ENCODE data around the gene AKR1E2.
"Not testable (repeated sequence)": the region's sequence is repeated elsewhere in the genome, so short reads cannot be mapped to it uniquely, and the experiment has no call there.

The AKR1E2 gene

GRCh38 chr10:4815646-4816180 is 10.3 kb upstream of the AKR1E2 start:
- not testable (repeated sequence) for DNase-seq

GRCh38 chr10:4816966-4817365 is 9.0 kb upstream of the AKR1E2 start:
- no peak for DNase-seq

- no peak for DNase-seq
Observed at GRCh38 chr10:4819067-4819466, 6.9 kb upstream of the AKR1E2 start.

- DNase-seq, result no peak
Observed at GRCh38 chr10:4819707-4820106, 6.3 kb upstream of the AKR1E2 start.

GRCh38 chr10:4820804-4821401 is 5.1 kb upstream of the AKR1E2 start:
- no peak for DNase-seq

GRCh38 chr10:4822208-4822607 is 3.8 kb upstream of the AKR1E2 start:
- DNase-seq, result no peak

GRCh38 chr10:4824791-4825310 is 1.2 kb upstream of the AKR1E2 start:
- DNase-seq, result no peak

GRCh38 chr10:4825456-4825867 is 545 bp upstream of the AKR1E2 start:
- DNase-seq, result no peak

GRCh38 chr10:4826792-4827324 is 851 bp downstream of the AKR1E2 start:
- no peak for DNase-seq

GRCh38 chr10:4828005-4828404 is 2.0 kb downstream of the AKR1E2 start:
- no peak for DNase-seq

- no peak for DNase-seq
Observed at GRCh38 chr10:4830551-4830950, 4.5 kb downstream of the AKR1E2 start.

GRCh38 chr10:4831091-4831490 is 5.1 kb downstream of the AKR1E2 start:
- no peak for DNase-seq

GRCh38 chr10:4833286-4833685 is 7.3 kb downstream of the AKR1E2 start:
- DNase-seq, result no peak

- DNase-seq, result no peak
Observed at GRCh38 chr10:4834898-4835405, 8.9 kb downstream of the AKR1E2 start.

- no peak for DNase-seq
Observed at GRCh38 chr10:4835494-4835918, 9.5 kb downstream of the AKR1E2 start.

GRCh38 chr10:4836416-4836969 is 10.5 kb downstream of the AKR1E2 start:
- no peak for DNase-seq

GRCh38 chr10:4837551-4837950 is 11.5 kb downstream of the AKR1E2 start:
- DNase-seq, result no peak

- DNase-seq, result no peak
Observed at GRCh38 chr10:4838743-4839142, 12.7 kb downstream of the AKR1E2 start.

GRCh38 chr10:4839353-4839752 is 13.3 kb downstream of the AKR1E2 start:
- DNase-seq, result no peak

GRCh38 chr10:4840151-4840550 is 14.1 kb downstream of the AKR1E2 start:
- no peak for DNase-seq

- DNase-seq, result no peak
Observed at GRCh38 chr10:4843525-4844180, 17.6 kb downstream of the AKR1E2 start.

GRCh38 chr10:4844864-4845263 is 18.9 kb downstream of the AKR1E2 start:
- DNase-seq, result no peak

GRCh38 chr10:4845766-4846165 is 19.8 kb downstream of the AKR1E2 start:
- DNase-seq, result no peak

- no peak for DNase-seq
Observed at GRCh38 chr10:4846775-4847174, 20.8 kb downstream of the AKR1E2 start.

Data from NCI-H69 (cell line).